Spleen (tissue), 11 donors: ENCODE results near the gene RPTOR. TPM values are rescaled to one million over a fixed set of nuclear protein-coding genes. Genes with fewer than 3 reads are reported as not detected.
A peak's percentile ranks its signal among the peaks of the same experiment; 100 is the strongest.

Source experiments
- DNase-seq: peaks from one replicate; pipeline ENCODE4 v3.0.0-alpha.2; 2020
- H3K27ac ChIP-seq, 8 donors: fragments of 200-600 bp; sonication (generic) in 7 of 8; 1 replicate in 4 of 8; 2 replicates in 4 of 8; pipeline versions ENCODE4 v1.5.0 to v1.8.0; 2016 to 2021; ENCODE audit warnings: inconsistent platforms in 4 of 8, mild to moderate bottlenecking in 4 of 8, moderate library complexity in 1 of 8
- H3K27me3 ChIP-seq, 7 donors: fragments of 200-600 bp; sonication (generic) in 6 of 7; replicated peaks in 1 of 7; 1 replicate in 4 of 7; 2 replicates in 3 of 7; pipeline versions ENCODE4 v1.5.0 to v1.8.0; 2016 to 2021; ENCODE audit warnings: inconsistent platforms in 3 of 7, mild to moderate bottlenecking in 1 of 7
- H3K36me3 ChIP-seq, 6 donors: fragments of 200-600 bp; sonication (generic) in 5 of 6; 1 replicate in 4 of 6; 2 replicates in 2 of 6; pipeline versions ENCODE4 v1.5.0 to v1.8.0; 2016 to 2021; ENCODE audit warnings: inconsistent platforms in 2 of 6
- H3K4me1 ChIP-seq, 6 donors: fragments of 200-600 bp; sonication (generic) in 5 of 6; 1 replicate in 3 of 6; 2 replicates in 3 of 6; pipeline versions ENCODE4 v1.5.0 to v1.8.0; 2016 to 2021; ENCODE audit warnings: inconsistent platforms in 3 of 6
- H3K4me3 ChIP-seq, 8 donors: fragments of 200-600 bp; sonication (generic) in 7 of 8; 1 replicate in 4 of 8; 2 replicates in 4 of 8; pipeline versions ENCODE4 v1.5.0 to v1.8.0; 2016 to 2021; ENCODE audit warnings: inconsistent platforms in 4 of 8, mild to moderate bottlenecking in 4 of 8, moderate library complexity in 2 of 8
- H3K9me3 ChIP-seq, 8 donors: fragments of 200-600 bp; sonication (generic) in 7 of 8; 1 replicate in 4 of 8; 2 replicates in 4 of 8; pipeline versions ENCODE4 v1.5.0 to v1.8.0; 2016 to 2021; ENCODE audit warnings: inconsistent platforms in 4 of 8
- CTCF ChIP-seq, 11 experiments: fragments of 200-600 bp in 7 of 11; fragments of 450-650 bp in 4 of 11; sonication (generic) in 4 of 11; IDR thresholded peaks in 8 of 11; conservative IDR thresholded peaks in 3 of 11; 1 replicate in 7 of 11; 2 replicates in 4 of 11; pipeline versions ENCODE4 v1.4.0 to v1.8.0; 2016 to 2021; ENCODE audit warnings: antibody characterized with exemption in 11 of 11, inconsistent platforms in 4 of 11, mild to moderate bottlenecking in 1 of 11
- POLR2A ChIP-seq, 3 donors: fragments of 450-650 bp; IDR thresholded peaks; one replicate each; pipeline ENCODE4 v1.5.1; 2017; ENCODE audit warnings: antibody characterized with exemption in 3 of 3, mild to moderate bottlenecking in 1 of 3
- POLR2AphosphoS5 ChIP-seq, 3 donors: sonication (generic); formaldehyde crosslinking; IDR thresholded peaks; one replicate each; pipeline ENCODE4 v1.5.1; 2017; ENCODE audit warnings: antibody characterized with exemption in 3 of 3
- WGBS, 5 donors: extraction: QIAGEN DNeasy Blood & Tissue Kit in 3 of 5; methylation state at CpG; one replicate each; pipeline versions ENCODE4 v1.1.5 to v1.1.7; 2013 to 2018; 5-methylcytosine and 5-hydroxymethylcytosine counted together
- intact Hi-C: fragments of 100-400 bp; cut with DNase I; formaldehyde crosslinking; loops from one replicate; pipeline ENCODE4 v1.15.0; 2023; ENCODE audit warnings: low total_unique reads
- polyA plus RNA-seq, 3 donors: library from polyadenylated mRNA; stranded (reverse); fragments of 200-250 nt; gene quantifications; one replicate each; pipeline ENCODE4 v1.2.1, GENCODE V29; 2013
- total RNA-seq, 7 donors: library from RNA; depleted of rRNA in 3 of 7; stranded (reverse); fragments of >200 nt in 3 of 7; fragmentation: NEBNext Ultra II Directional in 4 of 7; extraction: Animal tissue kit (Norgen Biotek cat#: 25700) in 4 of 7; gene quantifications; one replicate each; pipeline versions ENCODE4 v1.1.0 to v1.2.1, GENCODE V29; 2016 to 2021
- donor health status: healthy with polysubstance abuse.
- donor health status: DM: no; HTN: no; CAD: no; lungs with moderate emphysema.
- donor health status: DM: no; HTN: no; CAD: no.
- donor health status: Bipolar disorder and iron deficiency.
- donor health status: healthy.
- donor health status: DM: no; HTN: no; CAD: no.
- donor health status: DM: yes; HTN: yes; CAD: no.

RPTOR gene
- total and polyA plus RNA-seq, 10 donors, result 3.1 to 61.2 (median 40.7) TPM

- intact Hi-C loops, result no loop called here
These were observed 440.1 kb downstream of the RPTOR start for GRCh38 chr17:80984749-80985148.

GRCh38 chr17:80986046-80986445 lies 441.4 kb downstream of the RPTOR start:
- intact Hi-C loops, result no loop called here
- 90 to 96% (median 92%) methylated on average over 7 of the region's 7 CpGs for WGBS, 5 donors
- peaks cover 0 to 11% (median 0%) of the 10 kb centered on the region in 7 donors for H3K27me3 ChIP-seq
- no peak for TF ChIP-seq CTCF (IDR thresholded peaks at IDR 0.05 in 8 of 11, conservative IDR thresholded peaks at IDR 0.05 in 3 of 11)
- TF ChIP-seq POLR2AphosphoS5 (IDR thresholded peaks at IDR 0.05), result no peak
- no peak for TF ChIP-seq POLR2A (IDR thresholded peaks at IDR 0.05)
- H3K36me3 ChIP-seq, result no peaks in the 10 kb centered on the region
- no peak for DNase-seq
- H3K9me3 ChIP-seq, result no peaks in the 10 kb centered on the region
- peaks cover 31 to 64% (median 51%) of the 10 kb centered on the region in 6 donors for H3K4me1 ChIP-seq
- no peak overlapping the region for H3K27ac ChIP-seq
- H3K4me3 ChIP-seq, result no peak overlapping the region

More at GRCh38 chr17:80984749-80985148, 440.1 kb downstream of the RPTOR start:
- H3K36me3 ChIP-seq, result no peaks in the 10 kb centered on the region
- no peak for DNase-seq
- no peak overlapping the region for H3K4me3 ChIP-seq
- peak overlapping the region in 2 of 8 donors; percentile 15 to 18 for H3K27ac ChIP-seq
- TF ChIP-seq CTCF (IDR thresholded peaks at IDR 0.05 in 8 of 11, conservative IDR thresholded peaks at IDR 0.05 in 3 of 11) (peak in 1 of 11 experiments; percentile 12), POLR2AphosphoS5 (IDR thresholded peaks at IDR 0.05) (no peak), POLR2A (IDR thresholded peaks at IDR 0.05) (no peak)
- H3K4me1 ChIP-seq, result peaks cover 32 to 64% (median 56%) of the 10 kb centered on the region in 6 donors
- WGBS, 5 donors, result 60 to 91% (median 82%) methylated on average over 6 to 7 of the region's 7 CpGs
- peaks cover 0 to 21% (median 0%) of the 10 kb centered on the region in 7 donors for H3K27me3 ChIP-seq
- no peaks in the 10 kb centered on the region for H3K9me3 ChIP-seq

DNA sequence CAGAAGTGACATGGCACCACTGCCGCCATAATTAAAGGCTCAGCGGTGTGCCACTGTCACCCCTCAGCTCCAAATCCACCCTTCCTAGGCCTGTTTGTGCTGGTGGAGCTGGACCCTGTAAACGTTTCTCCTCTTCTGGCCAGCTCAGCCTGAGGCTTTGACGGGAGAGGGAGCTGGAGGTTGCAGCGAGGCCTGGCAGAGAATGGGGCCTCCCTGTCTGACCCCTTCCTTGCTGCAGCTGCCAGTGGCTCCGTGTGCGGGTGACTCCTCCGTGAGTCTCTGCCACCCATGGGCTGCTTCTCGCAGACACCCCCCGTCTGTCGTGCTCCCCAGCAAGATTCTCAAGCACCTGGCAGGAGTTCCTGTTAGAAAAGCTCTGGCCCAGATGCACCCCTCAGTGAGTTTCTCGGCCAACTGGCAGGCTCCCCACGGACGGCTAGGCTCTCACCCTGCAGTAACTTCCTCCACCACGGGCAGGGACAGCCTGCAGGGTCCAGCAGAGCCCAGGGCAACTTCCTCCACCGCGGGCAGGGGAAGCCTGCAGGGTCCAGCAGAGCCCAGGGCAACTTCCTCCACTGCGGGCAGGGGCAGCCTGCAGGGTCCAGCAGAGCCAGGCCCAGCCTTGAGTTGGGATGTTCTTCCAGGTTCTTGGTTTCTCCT lies 442.3 kb downstream of the RPTOR start:
- 25 to 35% (median 29%) methylated on average over 16 to 18 of the region's 18 CpGs for WGBS, 5 donors
- Histone ChIP-seq H3K36me3 (no peaks in the 10 kb centered on the region), H3K4me3 (peak overlapping the region in 1 of 8 donors; percentile 4), H3K9me3 (no peaks in the 10 kb centered on the region), H3K4me1 (peaks cover 29 to 60% (median 47%) of the 10 kb centered on the region in 6 donors), H3K27ac (peak overlapping the region in 7 of 8 donors; percentile 27 to 77 (median 66)), H3K27me3 (peaks cover 0 to 2% (median 0%) of the 10 kb centered on the region in 7 donors)
- TF ChIP-seq CTCF (IDR thresholded peaks at IDR 0.05 in 8 of 11, conservative IDR thresholded peaks at IDR 0.05 in 3 of 11) (peak in 4 of 11 experiments; percentile 13 to 28 (median 18)), POLR2AphosphoS5 (IDR thresholded peaks at IDR 0.05) (peak in 2 of 3 donors; percentile 29 to 45), POLR2A (IDR thresholded peaks at IDR 0.05) (no peak)
- DNase-seq, result peak; percentile 86
- intact Hi-C loops, result no loop called here

GRCh38 chr17:80987941-80988461 lies 443.4 kb downstream of the RPTOR start:
- peak overlapping the region in 7 of 8 donors; percentile 3 to 77 (median 66) for H3K27ac ChIP-seq
- peaks cover 34 to 65% (median 54%) of the 10 kb centered on the region in 6 donors for H3K4me1 ChIP-seq
- H3K4me3 ChIP-seq, result no peak overlapping the region
- WGBS, 5 donors, result 67 to 100% (median 70%) methylated on average over 1 to 16 of the region's 16 CpGs
- H3K9me3 ChIP-seq, result no peaks in the 10 kb centered on the region
- TF ChIP-seq POLR2AphosphoS5 (IDR thresholded peaks at IDR 0.05), result peak; percentile 58 to 71 (median 65)
- TF ChIP-seq CTCF (IDR thresholded peaks at IDR 0.05 in 8 of 11, conservative IDR thresholded peaks at IDR 0.05 in 3 of 11), result no peak
- TF ChIP-seq POLR2A (IDR thresholded peaks at IDR 0.05), result no peak
- DNase-seq, result peak; percentile 88
- no peaks in the 10 kb centered on the region for H3K36me3 ChIP-seq
- no peaks in the 10 kb centered on the region for H3K27me3 ChIP-seq
- intact Hi-C loops, result no loop called here
